Neural cell (in vitro differentiated cells): Measurements from ENCODE around the gene PRELID3B.

Experiments
- EP300 ChIP-seq: fragments of 450-650 bp; conservative IDR thresholded peaks from 2 replicates; pipeline ENCODE4 v1.6.1; 2014; ENCODE audit warnings: antibody characterized with exemption, mild to moderate bottlenecking, moderate library complexity; ENCODE audit not compliant: poor library complexity, severe bottlenecking
- EZH2 ChIP-seq: fragments of 200-600, 300-800 bp; shearing (Covaris generic), sonication (generic); IDR thresholded peaks from 2 replicates; pipeline ENCODE4 v1.6.1; 2014; ENCODE audit warnings: antibody characterized with exemption, low read length, borderline replicate concordance, mild to moderate bottlenecking; ENCODE audit not compliant: insufficient read depth, poor library complexity, severe bottlenecking
- MXI1 ChIP-seq: fragments of 450-650 bp; conservative IDR thresholded peaks from 2 replicates; pipeline ENCODE4 v1.6.1; 2014; ENCODE audit warnings: antibody characterized with exemption, mild to moderate bottlenecking; ENCODE audit not compliant: poor library complexity, severe bottlenecking
- POLR2AphosphoS5 ChIP-seq: IDR thresholded peaks from 2 replicates; pipeline ENCODE4 v1.6.1; 2012
- SMC3 ChIP-seq: fragments of 450-650 bp; conservative IDR thresholded peaks from 2 replicates; pipeline ENCODE4 v1.6.1; 2014; ENCODE audit warnings: antibody characterized with exemption, mild to moderate bottlenecking, moderate library complexity; ENCODE audit not compliant: poor library complexity
- TAF1 ChIP-seq: IDR thresholded peaks from 2 replicates; pipeline ENCODE4 v1.6.1; 2012; ENCODE audit warnings: low read depth
- TF ChIP-seq, protein P1 (sequence below): fragments of 450-650 bp; IDR thresholded peaks from 2 replicates; pipeline ENCODE4 v1.5.1; 2014; ENCODE audit warnings: antibody characterized with exemption, mild to moderate bottlenecking, moderate library complexity; ENCODE audit not compliant: poor library complexity, severe bottlenecking
- TF ChIP-seq, protein P2 (sequence below): IDR thresholded peaks from 2 replicates; pipeline ENCODE4 v1.6.1; 2012; ENCODE audit warnings: borderline replicate concordance

DNA sequence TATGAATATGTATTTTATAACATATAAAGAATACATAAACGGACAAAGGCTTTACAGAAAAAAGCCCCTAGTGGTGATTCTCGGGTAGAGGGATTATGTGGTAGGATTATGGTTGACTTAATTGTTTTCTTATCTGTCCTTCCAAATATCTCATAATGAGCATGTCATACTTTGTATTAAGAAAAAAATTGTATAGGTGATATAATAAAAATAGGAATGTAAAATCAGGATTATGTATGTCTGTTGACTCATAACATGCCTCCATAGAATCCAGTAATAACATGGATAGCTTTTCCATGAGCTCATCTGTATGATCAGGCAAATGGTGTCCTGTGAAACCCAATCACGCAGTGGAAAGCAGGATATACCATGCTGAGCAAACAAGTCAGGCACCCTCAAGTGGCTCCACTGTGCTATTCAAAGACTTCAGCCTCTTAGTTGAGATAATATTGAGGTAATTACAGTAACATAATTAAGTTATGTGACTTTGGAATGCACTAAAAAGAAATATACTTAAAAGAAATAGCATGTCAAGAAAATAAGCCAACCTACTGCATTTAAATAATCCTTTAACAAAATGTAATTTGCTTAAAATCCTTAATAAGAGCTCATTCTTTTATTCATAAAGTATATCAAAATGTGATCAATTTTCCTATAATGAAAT lies 39.6 kb upstream of the PRELID3B start:
- TF ChIP-seq, protein P1, sequence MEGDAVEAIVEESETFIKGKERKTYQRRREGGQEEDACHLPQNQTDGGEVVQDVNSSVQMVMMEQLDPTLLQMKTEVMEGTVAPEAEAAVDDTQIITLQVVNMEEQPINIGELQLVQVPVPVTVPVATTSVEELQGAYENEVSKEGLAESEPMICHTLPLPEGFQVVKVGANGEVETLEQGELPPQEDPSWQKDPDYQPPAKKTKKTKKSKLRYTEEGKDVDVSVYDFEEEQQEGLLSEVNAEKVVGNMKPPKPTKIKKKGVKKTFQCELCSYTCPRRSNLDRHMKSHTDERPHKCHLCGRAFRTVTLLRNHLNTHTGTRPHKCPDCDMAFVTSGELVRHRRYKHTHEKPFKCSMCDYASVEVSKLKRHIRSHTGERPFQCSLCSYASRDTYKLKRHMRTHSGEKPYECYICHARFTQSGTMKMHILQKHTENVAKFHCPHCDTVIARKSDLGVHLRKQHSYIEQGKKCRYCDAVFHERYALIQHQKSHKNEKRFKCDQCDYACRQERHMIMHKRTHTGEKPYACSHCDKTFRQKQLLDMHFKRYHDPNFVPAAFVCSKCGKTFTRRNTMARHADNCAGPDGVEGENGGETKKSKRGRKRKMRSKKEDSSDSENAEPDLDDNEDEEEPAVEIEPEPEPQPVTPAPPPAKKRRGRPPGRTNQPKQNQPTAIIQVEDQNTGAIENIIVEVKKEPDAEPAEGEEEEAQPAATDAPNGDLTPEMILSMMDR, result no peak
- TF ChIP-seq EP300 (no peak), POLR2AphosphoS5 (no peak), EZH2 (no peak), SMC3 (no peak), MXI1 (no peak), TAF1 (no peak)
- TF ChIP-seq, protein P2, sequence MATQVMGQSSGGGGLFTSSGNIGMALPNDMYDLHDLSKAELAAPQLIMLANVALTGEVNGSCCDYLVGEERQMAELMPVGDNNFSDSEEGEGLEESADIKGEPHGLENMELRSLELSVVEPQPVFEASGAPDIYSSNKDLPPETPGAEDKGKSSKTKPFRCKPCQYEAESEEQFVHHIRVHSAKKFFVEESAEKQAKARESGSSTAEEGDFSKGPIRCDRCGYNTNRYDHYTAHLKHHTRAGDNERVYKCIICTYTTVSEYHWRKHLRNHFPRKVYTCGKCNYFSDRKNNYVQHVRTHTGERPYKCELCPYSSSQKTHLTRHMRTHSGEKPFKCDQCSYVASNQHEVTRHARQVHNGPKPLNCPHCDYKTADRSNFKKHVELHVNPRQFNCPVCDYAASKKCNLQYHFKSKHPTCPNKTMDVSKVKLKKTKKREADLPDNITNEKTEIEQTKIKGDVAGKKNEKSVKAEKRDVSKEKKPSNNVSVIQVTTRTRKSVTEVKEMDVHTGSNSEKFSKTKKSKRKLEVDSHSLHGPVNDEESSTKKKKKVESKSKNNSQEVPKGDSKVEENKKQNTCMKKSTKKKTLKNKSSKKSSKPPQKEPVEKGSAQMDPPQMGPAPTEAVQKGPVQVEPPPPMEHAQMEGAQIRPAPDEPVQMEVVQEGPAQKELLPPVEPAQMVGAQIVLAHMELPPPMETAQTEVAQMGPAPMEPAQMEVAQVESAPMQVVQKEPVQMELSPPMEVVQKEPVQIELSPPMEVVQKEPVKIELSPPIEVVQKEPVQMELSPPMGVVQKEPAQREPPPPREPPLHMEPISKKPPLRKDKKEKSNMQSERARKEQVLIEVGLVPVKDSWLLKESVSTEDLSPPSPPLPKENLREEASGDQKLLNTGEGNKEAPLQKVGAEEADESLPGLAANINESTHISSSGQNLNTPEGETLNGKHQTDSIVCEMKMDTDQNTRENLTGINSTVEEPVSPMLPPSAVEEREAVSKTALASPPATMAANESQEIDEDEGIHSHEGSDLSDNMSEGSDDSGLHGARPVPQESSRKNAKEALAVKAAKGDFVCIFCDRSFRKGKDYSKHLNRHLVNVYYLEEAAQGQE, result no peak
